ENCODE data around the gene TMEM221.

Gene TMEM221

DNA sequence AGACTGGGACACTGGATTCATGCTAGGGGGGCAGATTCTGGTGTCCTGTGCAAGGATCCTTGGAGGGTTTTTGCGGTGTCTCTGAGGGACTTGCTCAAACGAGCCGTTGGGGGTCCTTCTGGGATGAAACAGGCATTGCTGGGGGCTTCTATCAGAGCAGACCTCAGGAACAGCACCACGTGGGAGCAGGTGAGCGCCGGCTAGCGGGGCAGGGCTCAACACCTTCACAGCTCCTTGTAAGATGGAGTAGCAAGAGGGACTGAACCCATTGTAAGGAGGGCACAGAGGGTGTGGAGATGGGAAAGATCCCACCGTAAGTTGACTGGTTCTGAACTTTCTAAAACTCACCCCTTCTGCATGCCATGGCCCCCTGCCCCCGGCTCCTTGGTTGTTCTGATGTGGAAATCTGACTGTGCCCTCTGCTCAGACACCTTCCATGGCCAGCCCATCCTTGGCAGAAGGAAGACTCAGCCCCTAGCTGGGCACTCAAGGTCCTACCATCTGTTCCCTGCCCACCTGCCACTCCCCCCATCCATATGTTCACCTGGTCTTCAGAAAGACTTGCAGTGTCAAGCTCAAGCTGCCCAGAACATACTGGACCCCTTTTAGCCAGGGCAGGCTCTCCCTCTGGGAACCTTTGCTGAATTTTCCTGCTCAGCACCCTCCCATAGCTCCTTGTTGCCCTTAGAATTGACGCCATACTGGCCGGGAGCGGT lies 23.1 kb upstream of the TMEM221 start:
- no peak for DNase-seq

DNA sequence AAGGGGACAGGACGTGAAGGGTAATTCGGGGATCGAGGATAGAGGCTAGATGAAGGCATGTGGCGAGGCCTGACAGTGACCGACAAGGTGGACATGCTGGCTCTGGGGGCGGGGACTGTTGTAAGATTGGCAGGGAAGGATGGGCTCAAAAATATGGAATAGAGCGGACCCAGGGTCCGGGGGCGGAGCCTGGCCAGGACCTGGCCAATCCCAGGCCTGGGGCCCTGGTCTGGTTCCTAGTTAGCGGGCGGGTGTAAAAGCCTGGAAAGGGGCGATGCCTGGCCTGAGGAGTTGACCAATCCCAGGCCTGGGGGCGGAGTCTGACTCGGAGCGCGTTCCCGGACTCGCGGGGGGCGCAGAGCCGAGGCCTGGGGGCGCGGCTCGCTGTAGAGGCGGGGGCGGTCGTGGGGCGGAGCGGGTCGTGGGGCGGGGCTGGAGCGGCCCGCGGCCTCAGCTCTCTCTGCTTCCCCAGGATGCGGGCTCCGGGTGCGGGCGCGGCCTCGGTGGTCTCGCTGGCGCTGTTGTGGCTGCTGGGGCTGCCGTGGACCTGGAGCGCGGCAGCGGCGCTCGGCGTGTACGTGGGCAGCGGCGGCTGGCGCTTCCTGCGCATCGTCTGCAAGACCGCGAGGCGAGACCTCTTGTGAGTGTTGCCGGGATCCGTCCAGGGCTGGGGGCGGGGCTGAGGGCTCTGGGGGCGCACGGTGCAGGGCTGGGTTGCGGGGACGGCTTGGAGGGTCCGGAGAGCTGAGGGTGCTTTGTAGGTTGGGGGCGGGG lies 21.8 kb upstream of the TMEM221 start, which contains the start of gene SLC27A1:
Gene SLC27A1 (plus strand): TSS at position 457 of the 774 bp plus-strand sequence. CDS start 17 bp downstream, at position 474.
- peak; percentile 82 to 89 (median 85) for DNase-seq

DNA sequence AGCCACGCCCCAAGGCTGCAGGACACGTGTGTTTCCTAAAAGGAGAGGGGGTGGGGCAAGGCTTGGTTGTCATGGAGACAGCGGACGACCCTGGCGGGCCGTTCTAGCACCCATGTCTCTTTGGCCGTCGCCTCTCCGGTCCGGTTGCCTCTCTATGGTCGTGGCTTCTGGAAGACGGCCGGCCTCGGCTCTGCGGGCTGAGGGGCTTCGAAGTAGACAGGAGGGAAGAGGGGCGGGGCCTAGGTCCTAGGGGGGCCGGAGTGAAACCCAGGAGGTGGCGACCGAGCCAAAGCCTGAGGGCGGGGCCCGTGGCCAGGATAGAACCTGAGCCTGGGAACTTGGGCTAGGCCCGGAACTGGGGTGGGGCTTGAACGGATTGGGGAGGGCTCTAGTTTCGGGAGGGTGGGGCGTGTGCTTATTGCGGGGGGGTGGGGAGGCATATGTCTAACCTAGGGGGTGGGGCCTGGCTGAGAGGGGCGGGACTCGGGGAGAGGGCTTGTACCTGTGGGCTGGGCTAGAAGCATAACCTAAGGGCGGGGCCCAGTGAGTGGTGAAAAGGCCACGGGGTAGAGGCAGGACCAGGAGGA lies 21.1 kb upstream of the TMEM221 start:
- DNase-seq: peak; percentile 87 to 96 (median 94)

DNA sequence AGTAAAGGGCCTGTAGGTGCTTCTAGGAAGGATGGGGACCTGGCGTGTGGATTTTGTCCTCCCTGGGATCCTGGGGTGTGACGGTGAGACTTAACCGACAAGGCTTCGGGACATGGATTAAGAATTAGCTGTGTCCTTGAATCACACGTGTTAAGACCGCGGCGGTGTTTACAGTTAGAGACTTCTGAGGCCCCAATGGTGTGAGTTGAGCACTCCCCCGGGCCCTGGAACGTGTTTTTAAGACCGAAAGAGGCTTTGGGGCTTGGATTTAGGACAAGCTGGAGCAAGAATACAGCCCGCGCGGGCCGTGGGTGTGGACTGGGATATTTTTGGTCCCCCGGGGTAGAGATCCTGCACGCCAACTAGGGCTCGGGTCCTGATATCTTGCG lies 20.6 kb upstream of the TMEM221 start:
- no peak for DNase-seq

DNA sequence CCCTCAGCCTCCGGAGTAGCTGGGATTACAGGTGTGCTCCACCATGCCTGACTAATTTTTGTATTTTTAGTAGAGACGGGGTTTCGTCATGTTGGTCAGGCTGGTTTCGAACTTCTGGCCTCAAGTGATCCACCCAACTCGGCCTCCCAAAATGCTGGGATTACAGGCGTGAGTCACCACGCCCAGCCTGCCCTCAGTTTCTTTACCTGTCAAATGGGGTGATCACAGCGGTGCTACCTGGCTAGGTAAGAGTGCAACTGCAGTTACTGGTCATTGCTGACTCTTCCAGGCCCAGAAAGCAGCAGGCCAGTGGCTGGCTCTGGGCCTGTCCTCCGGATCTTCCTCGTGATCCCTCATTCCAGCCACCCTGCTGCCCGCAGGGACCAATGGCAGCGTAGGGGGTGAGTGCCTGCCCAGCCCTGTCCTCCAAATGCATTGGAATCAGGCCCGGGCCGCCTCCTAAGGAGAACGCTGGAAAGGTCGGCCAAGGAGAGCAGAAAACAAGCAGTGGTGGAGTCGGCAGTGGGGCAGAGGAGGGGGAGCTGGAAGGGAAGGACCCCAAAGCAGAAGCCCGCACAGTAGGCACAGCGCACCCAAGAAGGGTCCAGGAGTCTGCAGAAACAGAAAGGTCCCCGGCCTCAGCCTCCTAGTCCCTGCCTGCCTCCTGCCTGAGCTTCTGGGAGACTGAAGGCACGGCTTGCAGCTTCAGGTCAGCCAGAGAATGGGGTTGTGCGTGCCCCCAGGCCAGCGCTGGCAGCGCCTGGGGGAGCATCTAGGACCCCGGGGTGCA lies 20.0 kb upstream of the TMEM221 start:
- no peak for DNase-seq

DNA sequence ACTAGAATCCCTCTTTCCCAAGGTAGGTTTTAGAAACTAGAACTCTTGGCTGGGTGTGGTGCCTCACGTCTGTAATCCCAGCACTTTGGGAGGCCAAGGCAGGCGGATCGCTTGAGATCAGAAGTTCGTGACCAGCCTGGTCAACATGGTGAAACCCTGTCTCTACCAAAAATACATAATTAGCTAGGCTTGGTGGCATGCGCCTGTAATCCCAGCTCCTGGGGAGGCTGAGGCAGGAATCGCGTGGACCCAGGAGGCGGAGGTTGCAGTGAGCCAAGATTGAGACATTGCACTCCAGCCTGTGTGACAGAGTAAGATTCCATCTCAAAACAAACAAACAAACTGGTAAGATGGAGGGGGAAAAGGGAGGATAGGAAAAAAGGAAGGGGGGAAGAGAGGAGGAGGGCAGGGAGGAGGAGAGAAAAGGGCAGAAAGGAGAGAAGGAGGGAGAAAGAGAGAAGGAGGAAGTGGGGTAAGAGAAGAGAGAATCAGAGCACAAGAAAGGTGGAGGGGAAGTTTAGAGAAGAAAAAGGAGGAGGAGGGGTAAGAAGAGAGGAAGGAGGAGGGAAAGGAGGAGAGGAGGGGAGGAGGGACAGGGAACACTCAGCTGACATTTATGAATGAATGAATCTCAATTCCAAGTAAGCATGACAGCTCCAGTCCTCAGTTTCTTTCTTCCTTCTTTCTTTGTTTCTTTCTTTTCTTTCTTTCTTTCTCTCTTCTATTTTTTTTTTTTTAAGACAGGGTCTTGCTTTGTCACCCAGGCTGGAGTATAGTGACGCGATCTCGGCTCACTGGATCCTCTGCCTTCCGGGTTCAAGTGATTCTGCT lies 19.2 kb upstream of the TMEM221 start:
- DNase-seq: no peak

DNA sequence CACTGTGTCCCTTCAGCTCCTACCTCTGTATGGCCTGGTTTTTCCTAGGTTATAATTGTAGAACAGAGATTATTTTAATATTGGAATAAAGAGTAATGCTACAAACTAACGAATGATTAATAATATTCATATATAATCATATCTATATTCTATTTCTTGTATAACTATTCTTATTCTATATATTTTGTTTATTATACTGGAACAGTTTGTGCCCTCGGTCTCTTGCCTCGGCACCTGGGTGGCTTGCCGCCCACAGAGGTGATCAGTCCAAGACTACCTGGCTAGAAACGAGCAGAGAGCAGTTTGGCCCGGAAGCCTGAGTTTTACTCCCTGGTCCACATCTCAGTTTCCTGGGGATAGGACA lies 18.0 kb upstream of the TMEM221 start:
- DNase-seq: no peak

DNA sequence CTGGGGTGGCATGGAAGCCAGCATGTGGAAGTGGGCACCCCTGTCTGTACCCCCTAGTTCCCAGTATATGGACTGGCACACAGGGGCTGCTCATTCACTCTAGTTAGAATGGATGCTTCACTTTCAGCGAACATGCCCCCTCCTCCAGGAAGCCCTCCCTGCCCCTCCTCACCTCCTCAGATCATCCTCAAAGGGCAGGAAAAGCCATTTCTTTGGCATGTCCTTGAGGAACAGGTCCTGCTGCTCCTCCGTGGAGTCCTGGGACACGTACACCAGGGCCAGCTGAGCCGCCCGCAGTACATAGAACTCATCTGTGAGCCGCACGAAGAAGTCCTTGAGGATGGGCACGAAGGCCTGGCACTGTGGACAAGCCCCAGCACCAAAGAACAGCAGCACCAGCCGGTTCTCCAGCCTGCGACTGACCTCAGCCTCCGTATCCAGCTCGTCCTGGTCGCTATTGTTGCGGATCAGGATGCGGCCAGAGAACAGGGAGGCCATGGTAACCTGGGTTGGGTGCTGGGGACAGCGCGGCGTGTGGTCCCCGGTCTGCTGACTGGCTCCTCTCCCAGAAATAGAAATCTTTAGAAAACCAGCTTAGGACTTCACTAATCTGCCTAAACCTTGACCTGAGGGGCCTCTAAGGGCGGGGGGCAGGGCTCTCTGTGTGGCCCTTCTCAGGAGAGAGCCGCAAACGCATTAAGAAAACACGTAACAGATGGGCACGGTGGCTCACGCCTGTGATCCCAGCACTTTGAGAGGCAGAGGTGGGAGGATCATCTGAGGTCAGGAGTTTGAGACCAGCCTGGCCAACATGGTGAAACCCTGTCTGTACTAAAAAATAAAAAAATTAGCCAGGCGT lies 12.1 kb upstream of the TMEM221 start, which contains the start of gene NXNL1:
Gene NXNL1 (minus strand): TSS at position 555 of the 859 bp plus-strand sequence. CDS start 57 bp downstream, at position 498.
- no peak for DNase-seq

DNA sequence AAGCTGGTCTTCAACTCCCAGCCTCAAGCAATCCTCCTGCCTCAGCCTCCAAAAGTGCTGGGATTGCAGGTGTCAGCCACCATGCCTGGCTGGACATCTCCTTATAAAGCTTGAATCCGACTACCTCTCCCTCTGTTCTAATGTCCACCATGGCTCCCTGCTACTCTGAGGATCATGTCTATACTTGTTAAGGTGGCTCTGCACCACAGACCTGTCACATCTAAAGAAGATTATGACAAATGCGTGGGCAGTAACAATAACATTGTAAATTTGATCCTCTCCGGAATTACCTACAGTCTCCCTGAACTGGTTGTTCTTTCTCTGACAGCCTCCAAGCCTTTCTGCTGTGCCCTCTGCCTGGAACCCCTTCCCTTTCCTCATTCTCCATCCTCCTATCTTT lies 10.5 kb upstream of the TMEM221 start:
- DNase-seq: no peak

DNA sequence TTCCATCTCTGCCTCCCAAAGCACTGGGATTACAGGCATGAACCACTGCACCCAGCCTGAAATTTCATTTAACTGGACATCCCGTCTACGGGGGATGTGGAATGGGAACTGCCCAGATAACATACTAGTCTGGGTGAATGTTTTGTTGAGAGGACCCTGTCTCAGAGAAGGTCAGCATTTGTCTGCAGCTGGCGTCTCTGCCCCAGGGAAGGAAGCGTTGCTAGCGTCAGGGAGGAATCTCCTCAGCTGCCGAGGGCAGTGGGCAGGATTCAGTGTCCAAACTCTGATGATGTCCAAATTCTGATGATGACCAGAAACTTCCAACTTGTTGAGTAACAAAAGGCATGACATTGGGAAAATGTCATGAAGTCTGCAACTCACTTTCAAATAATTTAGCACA lies 9.1 kb upstream of the TMEM221 start:
- DNase-seq: no peak

DNA sequence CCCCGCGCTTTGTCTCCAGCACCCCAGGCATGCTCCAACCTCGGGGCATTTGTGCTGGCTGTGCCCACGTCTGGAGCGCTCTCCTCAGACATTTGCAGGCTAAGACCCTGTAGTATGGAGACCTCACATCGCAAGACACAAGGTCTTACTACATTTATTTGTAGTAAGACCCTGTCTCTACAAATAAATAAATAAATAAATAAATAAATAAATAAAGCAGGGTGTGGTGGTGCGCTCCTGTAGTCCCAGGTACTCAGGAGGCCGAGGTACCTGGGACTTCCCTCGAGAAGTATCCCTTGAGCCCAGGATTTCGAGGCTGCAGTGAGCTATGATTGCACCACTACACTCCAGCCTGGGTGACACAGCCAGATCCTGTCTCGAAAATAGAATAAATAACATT lies 7.7 kb upstream of the TMEM221 start:
- DNase-seq: no peak

DNA sequence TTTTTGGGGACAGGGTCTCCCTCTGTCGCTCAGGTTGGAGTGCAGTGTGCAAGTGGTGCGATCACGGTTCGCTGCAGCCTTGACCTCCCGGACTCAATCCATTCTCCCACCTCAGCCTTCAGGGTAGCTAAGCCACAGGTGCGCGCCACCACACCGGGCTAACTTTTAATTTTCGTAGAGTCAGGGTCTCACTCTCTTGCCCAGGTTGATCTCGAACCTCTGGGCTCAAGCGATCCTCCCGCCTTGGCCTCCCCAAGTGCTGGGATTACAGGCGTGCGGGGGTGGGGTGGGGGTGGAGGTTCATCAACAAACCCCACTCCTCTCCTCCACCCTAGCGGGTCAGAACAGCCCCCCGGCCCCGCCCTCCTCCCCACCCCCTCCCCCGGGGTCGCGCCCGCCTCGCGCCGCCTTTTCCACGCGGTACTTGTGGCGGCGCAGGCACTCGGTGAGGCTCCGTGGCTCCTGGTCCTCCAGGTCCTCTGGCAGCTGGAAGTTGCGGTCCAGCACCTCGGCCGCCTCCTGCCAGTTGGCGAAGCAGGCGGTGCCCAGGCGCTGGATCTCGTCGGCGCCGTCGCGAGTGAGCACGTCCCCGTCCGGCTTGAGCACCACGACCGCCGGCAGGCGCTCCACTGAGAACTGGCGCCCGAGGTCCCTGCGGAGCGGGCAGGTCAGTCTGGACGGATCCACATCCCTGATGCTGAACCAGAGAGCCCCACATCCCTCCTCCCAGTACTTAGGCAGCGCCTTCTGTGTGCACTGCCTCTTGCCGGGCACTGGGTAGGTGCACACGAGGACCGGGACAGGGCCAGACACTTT lies 7.0 kb upstream of the TMEM221 start:
- no peak for DNase-seq

DNA sequence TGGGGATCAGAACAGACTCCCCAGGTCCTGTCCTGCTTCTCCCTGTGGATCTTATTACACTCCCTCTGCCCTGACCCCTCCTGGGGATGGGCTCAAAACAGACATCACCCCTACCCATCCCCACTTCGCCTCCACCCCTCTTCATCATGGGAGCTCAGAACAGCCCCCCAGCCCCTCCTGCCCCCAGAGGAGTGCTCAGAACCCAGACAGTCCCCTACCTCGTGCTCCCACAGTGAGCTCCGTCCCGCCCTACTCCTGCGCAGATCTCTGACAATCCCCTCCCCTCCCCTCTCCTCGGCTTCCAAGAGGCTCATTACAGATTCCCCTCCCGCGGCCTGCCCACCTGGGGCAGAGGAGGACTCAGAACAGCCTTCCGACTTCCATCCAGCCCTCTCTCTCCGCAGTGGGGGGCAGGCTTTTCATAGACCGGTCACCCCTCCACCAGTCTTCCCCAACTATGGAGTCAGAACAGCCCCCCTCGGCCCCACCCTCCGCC lies 6.2 kb upstream of the TMEM221 start:
- DNase-seq: no peak

DNA sequence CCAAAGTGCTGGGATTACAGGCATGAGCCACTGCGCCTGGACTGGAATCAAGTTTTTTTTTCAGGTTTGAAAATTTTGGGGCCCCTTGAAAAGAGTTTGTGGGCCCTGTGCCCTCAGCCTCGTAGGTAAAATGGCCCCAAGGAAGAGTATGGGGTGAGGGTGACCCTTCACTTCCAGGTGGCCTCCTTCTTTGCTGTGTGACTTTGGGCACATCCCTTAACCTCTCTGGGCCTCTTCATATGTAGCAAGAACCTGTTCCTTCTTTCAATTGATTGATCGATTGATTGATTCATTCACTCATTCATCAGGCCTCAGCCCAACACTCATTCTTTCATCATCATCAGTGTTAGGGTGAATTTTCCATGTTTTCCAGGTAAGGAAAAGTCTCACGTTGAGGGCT lies 3.4 kb upstream of the TMEM221 start:
- DNase-seq: no peak

DNA sequence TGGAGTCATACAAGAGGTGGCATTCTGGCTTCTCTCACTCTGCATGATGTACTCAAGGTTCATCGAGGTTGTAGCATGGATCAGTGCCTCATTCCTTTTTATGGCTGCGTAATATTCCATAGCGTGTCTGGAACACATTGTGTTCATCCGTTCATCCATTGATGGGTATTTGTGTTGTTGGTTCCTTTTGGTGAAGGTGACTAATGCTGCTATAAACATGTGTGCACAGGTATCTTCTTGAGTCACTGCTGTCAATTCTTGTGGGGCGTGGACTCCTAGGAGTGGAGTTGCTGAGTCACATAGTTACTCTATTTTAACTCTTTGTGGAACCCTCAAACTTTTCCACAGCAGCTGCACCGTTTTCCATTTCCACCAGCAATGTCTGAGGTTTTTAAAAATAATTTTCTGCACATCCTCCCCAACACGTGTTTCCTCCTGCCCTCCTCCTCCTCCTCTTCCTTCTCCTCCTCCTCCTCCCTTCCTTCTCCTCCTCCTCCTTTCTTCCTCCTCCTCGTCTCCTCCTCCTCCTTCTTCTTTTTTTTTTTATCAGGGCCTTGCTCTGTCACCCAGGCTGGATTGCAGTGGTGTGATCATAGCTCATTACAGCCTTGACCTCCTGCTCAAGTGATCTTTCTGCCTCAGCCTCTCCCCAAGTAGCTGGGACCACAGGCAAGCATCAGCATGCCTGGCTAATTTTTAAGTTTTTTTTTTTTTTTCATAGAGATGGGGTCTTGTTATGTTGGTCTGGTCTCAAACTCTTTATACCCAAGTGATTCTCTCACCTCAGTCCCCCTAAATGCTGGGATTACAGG lies 2.0 kb upstream of the TMEM221 start:
- peak in 1 of 5 donors; percentile 59 for DNase-seq

DNA sequence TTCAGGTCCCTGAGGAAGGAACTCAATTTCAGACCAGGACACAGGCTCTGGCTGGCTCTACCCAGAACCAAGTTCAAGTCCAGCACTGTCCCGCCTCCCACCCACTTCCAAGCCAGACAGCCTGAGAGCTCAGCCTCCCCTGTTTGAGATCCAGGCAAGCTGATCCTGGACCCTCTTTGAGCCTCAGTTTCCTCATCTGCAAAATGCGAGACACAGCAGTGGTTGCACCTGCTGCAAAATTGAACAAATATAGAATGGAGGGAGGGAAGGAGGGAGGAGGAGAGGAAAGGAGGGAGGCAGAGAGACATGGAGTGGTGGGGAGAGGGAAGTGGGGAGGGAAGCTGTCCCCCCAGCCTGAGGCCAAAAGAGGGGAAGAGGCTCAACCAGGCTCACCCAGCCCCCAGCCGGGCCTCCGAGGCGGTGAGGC lies 751 bp downstream of the TMEM221 start:
- no peak for DNase-seq

DNA sequence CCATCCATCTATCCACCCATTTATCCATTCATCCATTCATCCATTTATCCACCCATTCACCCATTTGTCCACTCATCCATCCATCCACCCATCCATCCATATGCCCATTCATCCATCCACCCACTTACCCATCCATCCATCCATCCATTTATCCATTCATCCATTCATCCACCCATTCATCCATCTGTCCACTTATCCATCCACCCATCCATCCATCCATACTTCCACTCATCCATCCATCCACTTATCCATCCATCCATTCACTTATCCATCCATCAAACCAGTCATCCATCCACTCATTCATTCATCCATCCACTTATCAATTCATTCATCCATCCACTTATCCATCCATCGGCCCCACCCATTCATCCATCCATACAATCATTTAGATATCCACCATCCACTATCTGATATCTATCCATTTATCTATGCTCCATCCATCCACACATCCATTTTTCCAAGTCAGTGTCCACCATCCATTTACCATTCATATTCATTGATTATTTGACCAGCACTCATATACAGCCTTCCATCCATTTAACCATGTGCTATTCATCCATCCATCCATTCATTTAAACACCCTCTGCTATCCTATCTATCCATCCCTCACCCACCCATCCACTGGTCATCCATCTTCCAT lies 2.8 kb downstream of the TMEM221 start:
- DNase-seq: no peak

DNA sequence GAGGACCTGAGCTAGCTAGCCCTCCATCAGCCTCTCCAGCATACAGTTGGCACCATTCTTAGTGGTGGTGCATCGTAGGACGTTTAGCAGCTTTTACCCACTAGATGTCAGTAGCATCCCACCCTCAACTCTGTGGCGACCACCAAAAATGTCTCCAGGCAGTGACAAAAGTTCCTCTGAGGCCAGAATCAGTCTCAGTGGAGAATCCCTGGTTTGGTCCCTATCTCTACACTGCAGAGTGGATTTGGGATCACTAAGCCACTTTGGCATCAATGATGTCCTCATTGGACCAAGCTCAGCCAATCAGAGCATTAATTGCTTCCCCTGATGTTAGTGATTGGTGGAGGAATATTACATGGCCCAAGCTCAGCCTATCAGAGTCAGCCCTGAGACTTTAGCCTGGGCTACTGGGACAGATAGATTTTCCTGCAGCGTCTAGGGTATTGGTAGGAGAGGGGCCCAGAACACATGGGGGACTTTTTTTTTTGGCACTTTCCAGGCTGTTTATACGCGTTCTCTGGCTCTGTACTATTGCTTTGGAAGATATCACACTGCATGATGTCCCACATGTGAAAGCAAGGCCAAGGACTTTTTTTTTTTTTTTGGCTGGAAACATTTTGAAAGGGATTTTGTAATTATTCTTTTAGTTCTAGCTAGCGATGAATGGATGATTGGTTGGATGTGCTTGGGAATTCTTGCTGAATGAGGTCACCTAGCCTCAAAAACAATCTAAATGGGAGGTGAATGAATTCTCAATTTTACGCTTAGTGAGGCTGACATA lies 7.0 kb downstream of the TMEM221 start:
- no peak for DNase-seq

All from T-helper 1 cell (primary cell).